Measurements from ENCODE around the gene NAA16. TPM values are rescaled to one million over a fixed set of nuclear protein-coding genes. Genes with fewer than 3 reads are reported as not detected.

The NAA16 gene
- total RNA-seq, 6 experiments from 2014 or later = 8.9 to 13.6 (median 10.2) TPM

DNA sequence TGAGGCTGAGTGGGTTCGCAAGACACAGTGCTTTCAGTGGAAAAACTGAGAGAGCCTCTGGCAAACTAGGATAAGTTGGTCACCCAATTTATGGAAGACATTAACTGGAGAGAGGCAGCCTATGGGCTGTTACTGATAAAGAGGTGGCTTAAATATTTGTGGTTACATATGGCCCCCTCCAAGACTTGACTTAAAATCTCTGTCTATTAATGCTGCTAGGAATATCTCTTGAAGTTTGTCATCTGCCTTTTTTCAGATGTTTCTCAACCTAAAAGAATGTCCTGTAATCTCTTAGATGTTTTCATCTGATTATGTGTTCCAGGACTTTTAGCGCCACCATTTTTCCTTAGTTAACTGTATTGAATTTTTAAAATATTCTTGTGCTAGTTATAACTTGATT is 54.6 kb downstream of the NAA16 start:
- DNase-seq = peak; percentile 76
- TF ChIP-seq, protein P1, sequence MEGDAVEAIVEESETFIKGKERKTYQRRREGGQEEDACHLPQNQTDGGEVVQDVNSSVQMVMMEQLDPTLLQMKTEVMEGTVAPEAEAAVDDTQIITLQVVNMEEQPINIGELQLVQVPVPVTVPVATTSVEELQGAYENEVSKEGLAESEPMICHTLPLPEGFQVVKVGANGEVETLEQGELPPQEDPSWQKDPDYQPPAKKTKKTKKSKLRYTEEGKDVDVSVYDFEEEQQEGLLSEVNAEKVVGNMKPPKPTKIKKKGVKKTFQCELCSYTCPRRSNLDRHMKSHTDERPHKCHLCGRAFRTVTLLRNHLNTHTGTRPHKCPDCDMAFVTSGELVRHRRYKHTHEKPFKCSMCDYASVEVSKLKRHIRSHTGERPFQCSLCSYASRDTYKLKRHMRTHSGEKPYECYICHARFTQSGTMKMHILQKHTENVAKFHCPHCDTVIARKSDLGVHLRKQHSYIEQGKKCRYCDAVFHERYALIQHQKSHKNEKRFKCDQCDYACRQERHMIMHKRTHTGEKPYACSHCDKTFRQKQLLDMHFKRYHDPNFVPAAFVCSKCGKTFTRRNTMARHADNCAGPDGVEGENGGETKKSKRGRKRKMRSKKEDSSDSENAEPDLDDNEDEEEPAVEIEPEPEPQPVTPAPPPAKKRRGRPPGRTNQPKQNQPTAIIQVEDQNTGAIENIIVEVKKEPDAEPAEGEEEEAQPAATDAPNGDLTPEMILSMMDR (IDR thresholded peaks at IDR 0.05) = no peak
- H3K27ac Mint-ChIP-seq = peak overlapping the region; percentile 51; the same call in 1 of the 2 replicates
- H3K4me3 Mint-ChIP-seq = no peak overlapping the region; the same call in 1 of the 2 replicates
- peaks cover 65% of the 10 kb centered on the region for H3K36me3 Mint-ChIP-seq (ENCODE audit: low read depth)
- H3K27me3 Mint-ChIP-seq (ENCODE audit: insufficient read depth) = no peaks in the 10 kb centered on the region
- peaks cover 48% of the 10 kb centered on the region for H3K4me1 Mint-ChIP-seq (ENCODE audit: low read depth)
- H3K9me3 Mint-ChIP-seq = no peaks in the 10 kb centered on the region

GRCh38 chr13:41370736-41371135 is 59.7 kb downstream of the NAA16 start:
- DNase-seq = no peak
- Mint-ChIP-seq H3K4me3 (no peak overlapping the region), H3K36me3 (ENCODE audit: low read depth) (peaks cover 54% of the 10 kb centered on the region), H3K27me3 (ENCODE audit: insufficient read depth) (no peaks in the 10 kb centered on the region), H3K9me3 (no peaks in the 10 kb centered on the region), H3K4me1 (ENCODE audit: low read depth) (peaks cover 16% of the 10 kb centered on the region), H3K27ac (no peak overlapping the region)
- TF ChIP-seq, protein P1 (IDR thresholded peaks at IDR 0.05) = no peak

GRCh38 chr13:41377446-41377845 is 66.4 kb downstream of the NAA16 start:
- H3K27me3 Mint-ChIP-seq (ENCODE audit: insufficient read depth) = peaks cover 2% of the 10 kb centered on the region
- no peaks in the 10 kb centered on the region for H3K4me1 Mint-ChIP-seq (ENCODE audit: low read depth)
- TF ChIP-seq, protein P1 (IDR thresholded peaks at IDR 0.05) = no peak
- peaks cover 9% of the 10 kb centered on the region; the same call in 1 of the 2 replicates for H3K36me3 Mint-ChIP-seq (ENCODE audit: low read depth)
- DNase-seq = no peak
- no peaks in the 10 kb centered on the region for H3K9me3 Mint-ChIP-seq
- no peak overlapping the region for H3K27ac Mint-ChIP-seq
- no peak overlapping the region for H3K4me3 Mint-ChIP-seq

DNA sequence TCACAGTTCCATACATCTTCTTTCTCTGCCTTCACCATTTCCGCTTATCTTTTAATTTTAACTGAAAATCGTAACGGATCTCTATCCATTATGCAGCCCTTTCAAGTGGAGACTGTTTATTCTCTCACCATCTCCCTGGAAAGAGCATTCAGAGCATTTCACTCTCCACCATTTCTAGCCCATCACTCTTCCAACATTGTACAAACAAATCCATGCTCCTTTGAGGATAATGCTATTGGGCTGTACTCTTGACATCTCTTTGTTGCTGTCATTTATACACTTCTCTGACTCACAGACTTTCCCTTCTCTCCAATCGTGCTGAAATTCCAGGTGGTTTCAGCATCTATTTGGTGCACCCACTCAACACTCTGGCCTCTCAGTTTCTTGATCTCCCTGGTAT is 71.4 kb downstream of the NAA16 start:
- Mint-ChIP-seq H3K4me3 (no peak overlapping the region), H3K9me3 (no peaks in the 10 kb centered on the region), H3K4me1 (ENCODE audit: low read depth) (no peaks in the 10 kb centered on the region), H3K36me3 (ENCODE audit: low read depth) (no peaks in the 10 kb centered on the region), H3K27ac (no peak overlapping the region), H3K27me3 (ENCODE audit: insufficient read depth) (peaks cover 18% of the 10 kb centered on the region; the same call in 1 of the 2 replicates)
- DNase-seq = no peak
- TF ChIP-seq, protein P1 (IDR thresholded peaks at IDR 0.05) = no peak

- Mint-ChIP-seq H3K36me3 (ENCODE audit: low read depth) (no peaks in the 10 kb centered on the region), H3K27ac (no peak overlapping the region), H3K9me3 (no peaks in the 10 kb centered on the region), H3K27me3 (ENCODE audit: insufficient read depth) (peaks cover 23% of the 10 kb centered on the region), H3K4me3 (no peak overlapping the region), H3K4me1 (ENCODE audit: low read depth) (no peaks in the 10 kb centered on the region)
- DNase-seq = no peak
- TF ChIP-seq, protein P1 (IDR thresholded peaks at IDR 0.05) = no peak
These were observed 72.3 kb downstream of the NAA16 start for GRCh38 chr13:41383386-41383785.

Data from HFFc6 (cell line).